Liver (tissue), 9 donors: Measurements from ENCODE around the gene MTRF1. TPM values are rescaled to one million over a fixed set of nuclear protein-coding genes. Genes with fewer than 3 reads are reported as not detected.

ENCODE experiments used
- DNase-seq: peaks from one replicate; pipeline ENCODE4 v3.0.0-alpha.2; 2017; ENCODE audit warnings: low spot score
- H3K27ac ChIP-seq, 2 donors: one replicate each; pipeline ENCODE4 v1.7.0; 2013; ENCODE audit warnings: inconsistent platforms in 2 of 2, low read length in 2 of 2, control low read depth in 1 of 2, low read depth in 1 of 2, mild to moderate bottlenecking in 1 of 2
- H3K27me3 ChIP-seq, 4 donors: one replicate each; pipeline versions ENCODE4 v1.6.1 to v1.7.0; 2013; ENCODE audit warnings: low read length in 3 of 4, inconsistent platforms in 1 of 4, mild to moderate bottlenecking in 1 of 4, moderate library complexity in 1 of 4; ENCODE audit not compliant: control insufficient read depth in 4 of 4, insufficient read depth in 4 of 4
- H3K36me3 ChIP-seq, 4 donors: one replicate each; pipeline versions ENCODE4 v1.6.1 to v1.7.0; 2013; ENCODE audit warnings: low read length in 3 of 4, mild to moderate bottlenecking in 3 of 4, low read depth in 1 of 4, moderate library complexity in 1 of 4; ENCODE audit not compliant: control insufficient read depth in 4 of 4, insufficient read depth in 3 of 4
- H3K4me1 ChIP-seq, 4 donors: one replicate each; pipeline versions ENCODE4 v1.6.1 to v1.7.0; 2013; ENCODE audit warnings: low read length in 3 of 4, mild to moderate bottlenecking in 3 of 4, moderate library complexity in 1 of 4; ENCODE audit not compliant: control insufficient read depth in 4 of 4, insufficient read depth in 4 of 4
- H3K4me3 ChIP-seq, 3 donors: one replicate each; pipeline versions ENCODE4 v1.6.1 to v1.7.0; 2013; ENCODE audit warnings: low read length in 3 of 3, control low read depth in 1 of 3, low read depth in 1 of 3, mild to moderate bottlenecking in 1 of 3
- H3K9ac ChIP-seq, 2 donors: one replicate each; pipeline ENCODE4 v1.7.0; 2013; ENCODE audit warnings: low read length in 2 of 2, mild to moderate bottlenecking in 2 of 2, moderate library complexity in 2 of 2, control low read depth in 1 of 2, low read depth in 1 of 2
- H3K9me3 ChIP-seq, 4 donors: one replicate each; pipeline versions ENCODE4 v1.6.1 to v1.7.0; 2013; ENCODE audit warnings: low read length in 3 of 4; ENCODE audit not compliant: control insufficient read depth in 4 of 4
- EGR1 ChIP-seq, 2 donors: IDR thresholded peaks; 2 replicates each; pipeline ENCODE4 v1.6.1; 2016 to 2018; ENCODE audit warnings: antibody characterized with exemption in 2 of 2, low read depth in 2 of 2
- FOXA1 ChIP-seq: IDR thresholded peaks from 2 replicates; pipeline ENCODE4 v1.6.1; 2016; ENCODE audit warnings: antibody characterized with exemption
- FOXA2 ChIP-seq: IDR thresholded peaks from 2 replicates; pipeline ENCODE4 v1.6.1; 2016; ENCODE audit warnings: antibody characterized with exemption
- GABPA ChIP-seq, 2 donors: IDR thresholded peaks in 1 of 2; conservative IDR thresholded peaks in 1 of 2; 2 replicates each; pipeline ENCODE4 v1.6.1; 2016; ENCODE audit warnings: antibody characterized with exemption in 2 of 2, mild to moderate bottlenecking in 1 of 2, moderate library complexity in 1 of 2
- HNF4A ChIP-seq, 2 donors: conservative IDR thresholded peaks; 2 replicates each; pipeline ENCODE4 v1.6.1; 2016; ENCODE audit warnings: antibody characterized with exemption in 2 of 2, mild to moderate bottlenecking in 2 of 2
- HNF4G ChIP-seq: IDR thresholded peaks from 2 replicates; pipeline ENCODE4 v1.6.1; 2016; ENCODE audit warnings: antibody characterized with exemption
- JUND ChIP-seq, 2 donors: IDR thresholded peaks; 2 replicates each; pipeline ENCODE4 v1.6.1; 2016; ENCODE audit warnings: antibody characterized with exemption in 2 of 2
- MAX ChIP-seq: IDR thresholded peaks from 2 replicates; pipeline ENCODE4 v1.6.1; 2016; ENCODE audit warnings: antibody characterized with exemption
- NR2F2 ChIP-seq: IDR thresholded peaks from 2 replicates; pipeline ENCODE4 v1.6.1; 2016; ENCODE audit warnings: antibody characterized with exemption
- RAD21 ChIP-seq, 2 donors: IDR thresholded peaks; 2 replicates each; pipeline ENCODE4 v1.6.1; 2016; ENCODE audit warnings: antibody characterized with exemption in 2 of 2, mild to moderate bottlenecking in 2 of 2
- RXRA ChIP-seq, 2 donors: IDR thresholded peaks; 2 replicates each; pipeline ENCODE4 v1.6.1; 2017 to 2018; ENCODE audit warnings: antibody characterized with exemption in 2 of 2, mild to moderate bottlenecking in 1 of 2
- SP1 ChIP-seq: IDR thresholded peaks from 2 replicates; pipeline ENCODE4 v1.6.1; 2018; ENCODE audit warnings: antibody characterized with exemption, mild to moderate bottlenecking
- TAF1 ChIP-seq: conservative IDR thresholded peaks from 2 replicates; pipeline ENCODE4 v1.6.1; 2016; ENCODE audit warnings: antibody characterized with exemption, mild to moderate bottlenecking
- WGBS: extraction: QIAGEN DNeasy Blood & Tissue Kit; methylation state at CpG from one replicate; pipeline ENCODE4 v1.1.7; 2013; 5-methylcytosine and 5-hydroxymethylcytosine counted together
- polyA plus RNA-seq, 2 donors: library from polyadenylated mRNA; stranded (reverse) in 1 of 2; unstranded in 1 of 2; fragments of 200-250 nt in 1 of 2; fragments of >200 nt in 1 of 2; fragmentation: Nextera tagmentation in 1 of 2; extraction: Ambion mirVana in 1 of 2; gene quantifications; one replicate each; pipeline versions ENCODE4 v1.2.1 to v1.2.3, GENCODE V29; 2013 to 2015
- total RNA-seq, 2 donors: library from RNA; depleted of rRNA; stranded (reverse); fragments of >200 nt; gene quantifications; one replicate each; pipeline ENCODE4 v1.2.3, GENCODE V29; 2014
- TF ChIP-seq, protein P1 (sequence below): fragments of 150-350 bp; IDR thresholded peaks from 2 replicates; pipeline ENCODE4 v1.5.1; 2017; ENCODE audit warnings: improper control_type of control experiment, low read depth, low read length; ENCODE audit not compliant: missing input control
- TF ChIP-seq, protein P2 (sequence below): IDR thresholded peaks from 2 replicates; pipeline ENCODE4 v1.6.1; 2016; ENCODE audit warnings: antibody characterized with exemption
- TF ChIP-seq, protein P3 (sequence below): IDR thresholded peaks from 2 replicates; pipeline ENCODE4 v1.6.1; 2016; ENCODE audit warnings: antibody characterized with exemption
- TF ChIP-seq, protein P4 (sequence below): IDR thresholded peaks from 2 replicates; pipeline ENCODE4 v1.6.1; 2016; ENCODE audit warnings: antibody characterized with exemption, mild to moderate bottlenecking
- donor health status: healthy.
- donor health status: healthy.
- donor health status: healthy.
- donor health status: healthy.
- donor health status: healthy.

MTRF1 gene
- total and polyA plus RNA-seq, 4 donors = 4.9 to 11.0 (median 9.9) TPM

GRCh38 chr13:41199526-41199925, 63.9 kb downstream of the MTRF1 start (continued):
- TF ChIP-seq FOXA2 = no peak
- no peak for TF ChIP-seq NR2F2
- TF ChIP-seq HNF4G = no peak

DNA sequence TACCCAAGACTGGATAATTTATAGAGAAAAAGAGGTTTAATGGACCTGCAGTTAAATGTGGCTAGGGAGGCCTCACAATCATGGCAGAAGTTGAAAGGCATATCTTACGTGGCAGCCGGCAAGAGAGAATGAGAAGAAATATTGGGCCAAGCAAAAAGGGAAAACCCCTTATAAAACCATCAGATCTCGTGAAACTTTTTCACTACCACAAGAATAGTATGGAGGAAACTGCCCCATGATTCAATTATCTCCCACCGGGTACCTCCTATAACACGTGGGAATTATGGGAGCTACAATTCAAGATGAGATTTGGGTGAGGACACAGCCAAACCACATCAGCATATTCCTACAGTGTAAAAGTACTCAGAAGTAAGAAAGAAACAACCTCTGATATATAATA, 64.3 kb downstream of the MTRF1 start:
- no peak overlapping the region for H3K27ac ChIP-seq
- DNase-seq = no peak
- no peak for TF ChIP-seq GABPA (IDR thresholded peaks at IDR 0.05 in 1 of 2, conservative IDR thresholded peaks at IDR 0.05 in 1 of 2)
- no peak for TF ChIP-seq MAX
- TF ChIP-seq, protein P1, sequence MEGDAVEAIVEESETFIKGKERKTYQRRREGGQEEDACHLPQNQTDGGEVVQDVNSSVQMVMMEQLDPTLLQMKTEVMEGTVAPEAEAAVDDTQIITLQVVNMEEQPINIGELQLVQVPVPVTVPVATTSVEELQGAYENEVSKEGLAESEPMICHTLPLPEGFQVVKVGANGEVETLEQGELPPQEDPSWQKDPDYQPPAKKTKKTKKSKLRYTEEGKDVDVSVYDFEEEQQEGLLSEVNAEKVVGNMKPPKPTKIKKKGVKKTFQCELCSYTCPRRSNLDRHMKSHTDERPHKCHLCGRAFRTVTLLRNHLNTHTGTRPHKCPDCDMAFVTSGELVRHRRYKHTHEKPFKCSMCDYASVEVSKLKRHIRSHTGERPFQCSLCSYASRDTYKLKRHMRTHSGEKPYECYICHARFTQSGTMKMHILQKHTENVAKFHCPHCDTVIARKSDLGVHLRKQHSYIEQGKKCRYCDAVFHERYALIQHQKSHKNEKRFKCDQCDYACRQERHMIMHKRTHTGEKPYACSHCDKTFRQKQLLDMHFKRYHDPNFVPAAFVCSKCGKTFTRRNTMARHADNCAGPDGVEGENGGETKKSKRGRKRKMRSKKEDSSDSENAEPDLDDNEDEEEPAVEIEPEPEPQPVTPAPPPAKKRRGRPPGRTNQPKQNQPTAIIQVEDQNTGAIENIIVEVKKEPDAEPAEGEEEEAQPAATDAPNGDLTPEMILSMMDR = no peak
- TF ChIP-seq, protein P2, sequence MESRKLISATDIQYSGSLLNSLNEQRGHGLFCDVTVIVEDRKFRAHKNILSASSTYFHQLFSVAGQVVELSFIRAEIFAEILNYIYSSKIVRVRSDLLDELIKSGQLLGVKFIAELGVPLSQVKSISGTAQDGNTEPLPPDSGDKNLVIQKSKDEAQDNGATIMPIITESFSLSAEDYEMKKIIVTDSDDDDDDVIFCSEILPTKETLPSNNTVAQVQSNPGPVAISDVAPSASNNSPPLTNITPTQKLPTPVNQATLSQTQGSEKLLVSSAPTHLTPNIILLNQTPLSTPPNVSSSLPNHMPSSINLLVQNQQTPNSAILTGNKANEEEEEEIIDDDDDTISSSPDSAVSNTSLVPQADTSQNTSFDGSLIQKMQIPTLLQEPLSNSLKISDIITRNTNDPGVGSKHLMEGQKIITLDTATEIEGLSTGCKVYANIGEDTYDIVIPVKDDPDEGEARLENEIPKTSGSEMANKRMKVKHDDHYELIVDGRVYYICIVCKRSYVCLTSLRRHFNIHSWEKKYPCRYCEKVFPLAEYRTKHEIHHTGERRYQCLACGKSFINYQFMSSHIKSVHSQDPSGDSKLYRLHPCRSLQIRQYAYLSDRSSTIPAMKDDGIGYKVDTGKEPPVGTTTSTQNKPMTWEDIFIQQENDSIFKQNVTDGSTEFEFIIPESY = no peak
- TF ChIP-seq SP1 = no peak
- TF ChIP-seq JUND (IDR thresholded peaks at IDR 0.05) = no peak
- TF ChIP-seq EGR1 (IDR thresholded peaks at IDR 0.05; ENCODE audit: low read depth in 2 of 2) = no peak
- TF ChIP-seq FOXA1 = no peak
- TF ChIP-seq RXRA (IDR thresholded peaks at IDR 0.05) = no peak
- TF ChIP-seq HNF4A (conservative IDR thresholded peaks at IDR 0.05) = no peak
- no peak overlapping the region for H3K4me3 ChIP-seq
- no peaks in the 10 kb centered on the region for H3K36me3 ChIP-seq
- H3K9ac ChIP-seq = no peak overlapping the region
- H3K9me3 ChIP-seq = no peaks in the 10 kb centered on the region
- WGBS = 79% methylated on average over 5 of the region's 5 CpGs
- H3K4me1 ChIP-seq = peaks cover 0 to 3% (median 1%) of the 10 kb centered on the region in 4 donors
- no peaks in the 10 kb centered on the region for H3K27me3 ChIP-seq

- peaks cover 0 to 2% (median 0%) of the 10 kb centered on the region in 4 donors for H3K36me3 ChIP-seq
- DNase-seq = no peak
- no peaks in the 10 kb centered on the region for H3K27me3 ChIP-seq
- WGBS = 71% methylated on average over 2 of the region's 2 CpGs
- H3K27ac ChIP-seq = no peak overlapping the region
- H3K9me3 ChIP-seq = no peaks in the 10 kb centered on the region
- H3K4me3 ChIP-seq = no peak overlapping the region
- peaks cover 5 to 27% (median 18%) of the 10 kb centered on the region in 4 donors for H3K4me1 ChIP-seq
- no peak overlapping the region for H3K9ac ChIP-seq
- no peak for TF ChIP-seq FOXA2
- no peak for TF ChIP-seq EGR1 (IDR thresholded peaks at IDR 0.05; ENCODE audit: low read depth in 2 of 2)
- TF ChIP-seq, protein P2 = no peak
- no peak for TF ChIP-seq GABPA (IDR thresholded peaks at IDR 0.05 in 1 of 2, conservative IDR thresholded peaks at IDR 0.05 in 1 of 2)
- TF ChIP-seq, protein P3, sequence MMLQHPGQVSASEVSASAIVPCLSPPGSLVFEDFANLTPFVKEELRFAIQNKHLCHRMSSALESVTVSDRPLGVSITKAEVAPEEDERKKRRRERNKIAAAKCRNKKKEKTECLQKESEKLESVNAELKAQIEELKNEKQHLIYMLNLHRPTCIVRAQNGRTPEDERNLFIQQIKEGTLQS = no peak
- TF ChIP-seq, protein P1 = no peak
- no peak for TF ChIP-seq HNF4G
- TF ChIP-seq MAX = no peak
- no peak for TF ChIP-seq RXRA (IDR thresholded peaks at IDR 0.05)
- no peak for TF ChIP-seq RAD21 (IDR thresholded peaks at IDR 0.05)
- TF ChIP-seq SP1 = no peak
- TF ChIP-seq, protein P4, sequence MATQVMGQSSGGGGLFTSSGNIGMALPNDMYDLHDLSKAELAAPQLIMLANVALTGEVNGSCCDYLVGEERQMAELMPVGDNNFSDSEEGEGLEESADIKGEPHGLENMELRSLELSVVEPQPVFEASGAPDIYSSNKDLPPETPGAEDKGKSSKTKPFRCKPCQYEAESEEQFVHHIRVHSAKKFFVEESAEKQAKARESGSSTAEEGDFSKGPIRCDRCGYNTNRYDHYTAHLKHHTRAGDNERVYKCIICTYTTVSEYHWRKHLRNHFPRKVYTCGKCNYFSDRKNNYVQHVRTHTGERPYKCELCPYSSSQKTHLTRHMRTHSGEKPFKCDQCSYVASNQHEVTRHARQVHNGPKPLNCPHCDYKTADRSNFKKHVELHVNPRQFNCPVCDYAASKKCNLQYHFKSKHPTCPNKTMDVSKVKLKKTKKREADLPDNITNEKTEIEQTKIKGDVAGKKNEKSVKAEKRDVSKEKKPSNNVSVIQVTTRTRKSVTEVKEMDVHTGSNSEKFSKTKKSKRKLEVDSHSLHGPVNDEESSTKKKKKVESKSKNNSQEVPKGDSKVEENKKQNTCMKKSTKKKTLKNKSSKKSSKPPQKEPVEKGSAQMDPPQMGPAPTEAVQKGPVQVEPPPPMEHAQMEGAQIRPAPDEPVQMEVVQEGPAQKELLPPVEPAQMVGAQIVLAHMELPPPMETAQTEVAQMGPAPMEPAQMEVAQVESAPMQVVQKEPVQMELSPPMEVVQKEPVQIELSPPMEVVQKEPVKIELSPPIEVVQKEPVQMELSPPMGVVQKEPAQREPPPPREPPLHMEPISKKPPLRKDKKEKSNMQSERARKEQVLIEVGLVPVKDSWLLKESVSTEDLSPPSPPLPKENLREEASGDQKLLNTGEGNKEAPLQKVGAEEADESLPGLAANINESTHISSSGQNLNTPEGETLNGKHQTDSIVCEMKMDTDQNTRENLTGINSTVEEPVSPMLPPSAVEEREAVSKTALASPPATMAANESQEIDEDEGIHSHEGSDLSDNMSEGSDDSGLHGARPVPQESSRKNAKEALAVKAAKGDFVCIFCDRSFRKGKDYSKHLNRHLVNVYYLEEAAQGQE = no peak
- no peak for TF ChIP-seq TAF1
- TF ChIP-seq NR2F2 = no peak
- TF ChIP-seq HNF4A (conservative IDR thresholded peaks at IDR 0.05) = no peak
- no peak for TF ChIP-seq FOXA1
Measured at GRCh38 chr13:41196620-41197019, 66.8 kb downstream of the MTRF1 start.
